HepG2 (cell line): ENCODE results near the gene TMF1. TPM values are rescaled to one million over a fixed set of nuclear protein-coding genes. Genes with fewer than 3 reads are reported as not detected.

Experiments used
- HNRNPK ChIP-seq: fragments of 200-400 bp; formaldehyde crosslinking; IDR thresholded peaks from 2 replicates; pipeline ENCODE4 v1.6.1; 2018; ENCODE audit warnings: low read length, low read depth, moderate library complexity, mild to moderate bottlenecking; ENCODE audit not compliant: poor library complexity, severe bottlenecking
- SUZ12 ChIP-seq: fragments of 150-350 bp; IDR thresholded peaks from 2 replicates; pipeline ENCODE4 v1.6.1; 2014; ENCODE audit warnings: low read depth, low read length
- TAF1 ChIP-seq: sonication (generic); formaldehyde crosslinking; IDR thresholded peaks from 2 replicates; pipeline ENCODE4 v1.4.0; 2020; ENCODE audit warnings: missing genetic modification reagents
- TARDBP ChIP-seq: sonication (generic); formaldehyde crosslinking; IDR thresholded peaks from 2 replicates; pipeline ENCODE4 v1.8.0; 2022; ENCODE audit warnings: mild to moderate bottlenecking, missing genetic modification reagents
- TBP ChIP-seq: sonication (generic); formaldehyde crosslinking; IDR thresholded peaks from 2 replicates; pipeline ENCODE4 v1.5.0; 2020; ENCODE audit warnings: missing genetic modification reagents
- ZNF547 ChIP-seq: sonication (generic); formaldehyde crosslinking; IDR thresholded peaks from 2 replicates; pipeline ENCODE4 v1.5.1; 2020; ENCODE audit warnings: mild to moderate bottlenecking, missing genetic modification reagents
- ZNF687 ChIP-seq: sonication (generic); formaldehyde crosslinking; IDR thresholded peaks from 2 replicates; pipeline ENCODE4 v1.5.1; 2020; ENCODE audit warnings: mild to moderate bottlenecking, missing genetic modification reagents, moderate library complexity
- polyA plus RNA-seq, 8 experiments: library from polyadenylated mRNA; depleted of rRNA in 3 of 8; stranded (reverse) in 7 of 8; unstranded in 1 of 8; fragments of >200 nt; fragmentation: Illumina TruSeq in 4 of 8; extraction: Trizol in 4 of 8; gene quantifications; 2 replicates each; pipeline versions ENCODE4 v1.2.1 to v1.2.3, GENCODE V29; 2011 to 2016; ENCODE audit warnings: low read depth in 4 of 8, missing spikeins in 1 of 8, mixed read lengths in 1 of 8; ENCODE audit not compliant: insufficient read depth in 1 of 8
- total RNA-seq, 5 experiments: library from RNA; depleted of rRNA; stranded (reverse); fragments of >200 nt; fragmentation: Illumina TruSeq; extraction: Trizol; gene quantifications; 2 replicates each; pipeline ENCODE4 v1.2.3, GENCODE V29; 2016; ENCODE audit warnings: low read depth in 1 of 5
- TF ChIP-seq, protein P1 (sequence below), 2 experiments: fragments of 450-650 bp in 1 of 2; sonication (generic) in 1 of 2; formaldehyde crosslinking in 1 of 2; IDR thresholded peaks; 2 replicates each; pipeline versions ENCODE4 v1.6.1 to v1.8.0; 2016 to 2022; ENCODE audit warnings: antibody characterized with exemption in 1 of 2, mild to moderate bottlenecking in 1 of 2, missing genetic modification reagents in 1 of 2
- TF ChIP-seq, protein P2 (sequence below): sonication (generic); formaldehyde crosslinking; conservative IDR thresholded peaks from 2 replicates; pipeline ENCODE4 v1.4.0; 2020; ENCODE audit warnings: missing genetic modification reagents
- TF ChIP-seq, protein P3 (sequence below): sonication (generic); formaldehyde crosslinking; conservative IDR thresholded peaks from 2 replicates; pipeline ENCODE4 v1.8.1; 2023; ENCODE audit warnings: missing genetic modification reagents

The TMF1 gene
- total and polyA plus RNA-seq, 2 of the 13 experiments (the other 11 are each of a cell fraction or from before 2014, with no cell fraction given), result 12.1 to 38.4 TPM

- TF ChIP-seq, protein P1, sequence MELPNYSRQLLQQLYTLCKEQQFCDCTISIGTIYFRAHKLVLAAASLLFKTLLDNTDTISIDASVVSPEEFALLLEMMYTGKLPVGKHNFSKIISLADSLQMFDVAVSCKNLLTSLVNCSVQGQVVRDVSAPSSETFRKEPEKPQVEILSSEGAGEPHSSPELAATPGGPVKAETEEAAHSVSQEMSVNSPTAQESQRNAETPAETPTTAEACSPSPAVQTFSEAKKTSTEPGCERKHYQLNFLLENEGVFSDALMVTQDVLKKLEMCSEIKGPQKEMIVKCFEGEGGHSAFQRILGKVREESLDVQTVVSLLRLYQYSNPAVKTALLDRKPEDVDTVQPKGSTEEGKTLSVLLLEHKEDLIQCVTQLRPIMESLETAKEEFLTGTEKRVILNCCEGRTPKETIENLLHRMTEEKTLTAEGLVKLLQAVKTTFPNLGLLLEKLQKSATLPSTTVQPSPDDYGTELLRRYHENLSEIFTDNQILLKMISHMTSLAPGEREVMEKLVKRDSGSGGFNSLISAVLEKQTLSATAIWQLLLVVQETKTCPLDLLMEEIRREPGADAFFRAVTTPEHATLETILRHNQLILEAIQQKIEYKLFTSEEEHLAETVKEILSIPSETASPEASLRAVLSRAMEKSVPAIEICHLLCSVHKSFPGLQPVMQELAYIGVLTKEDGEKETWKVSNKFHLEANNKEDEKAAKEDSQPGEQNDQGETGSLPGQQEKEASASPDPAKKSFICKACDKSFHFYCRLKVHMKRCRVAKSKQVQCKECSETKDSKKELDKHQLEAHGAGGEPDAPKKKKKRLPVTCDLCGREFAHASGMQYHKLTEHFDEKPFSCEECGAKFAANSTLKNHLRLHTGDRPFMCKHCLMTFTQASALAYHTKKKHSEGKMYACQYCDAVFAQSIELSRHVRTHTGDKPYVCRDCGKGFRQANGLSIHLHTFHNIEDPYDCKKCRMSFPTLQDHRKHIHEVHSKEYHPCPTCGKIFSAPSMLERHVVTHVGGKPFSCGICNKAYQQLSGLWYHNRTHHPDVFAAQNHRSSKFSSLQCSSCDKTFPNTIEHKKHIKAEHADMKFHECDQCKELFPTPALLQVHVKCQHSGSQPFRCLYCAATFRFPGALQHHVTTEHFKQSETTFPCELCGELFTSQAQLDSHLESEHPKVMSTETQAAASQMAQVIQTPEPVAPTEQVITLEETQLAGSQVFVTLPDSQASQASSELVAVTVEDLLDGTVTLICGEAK (IDR thresholded peaks at IDR 0.05), result no peak
- TF ChIP-seq, protein P1 (CRISPR knock-in tag; IDR thresholded peaks at IDR 0.05), result no peak
- TF ChIP-seq TAF1 (CRISPR knock-in tag) (peak; percentile 89), TBP (CRISPR knock-in tag) (no peak), ZNF687 (CRISPR knock-in tag) (peak; percentile 56), ZNF547 (CRISPR knock-in tag) (no peak), TARDBP (CRISPR knock-in tag) (0 out of 2 replicates have a peak, but pooled peaks have one; percentile 37), SUZ12 (peak; percentile 17; the same call in 1 of the 2 replicates), HNRNPK (peak; percentile 60)
- TF ChIP-seq, protein P2, sequence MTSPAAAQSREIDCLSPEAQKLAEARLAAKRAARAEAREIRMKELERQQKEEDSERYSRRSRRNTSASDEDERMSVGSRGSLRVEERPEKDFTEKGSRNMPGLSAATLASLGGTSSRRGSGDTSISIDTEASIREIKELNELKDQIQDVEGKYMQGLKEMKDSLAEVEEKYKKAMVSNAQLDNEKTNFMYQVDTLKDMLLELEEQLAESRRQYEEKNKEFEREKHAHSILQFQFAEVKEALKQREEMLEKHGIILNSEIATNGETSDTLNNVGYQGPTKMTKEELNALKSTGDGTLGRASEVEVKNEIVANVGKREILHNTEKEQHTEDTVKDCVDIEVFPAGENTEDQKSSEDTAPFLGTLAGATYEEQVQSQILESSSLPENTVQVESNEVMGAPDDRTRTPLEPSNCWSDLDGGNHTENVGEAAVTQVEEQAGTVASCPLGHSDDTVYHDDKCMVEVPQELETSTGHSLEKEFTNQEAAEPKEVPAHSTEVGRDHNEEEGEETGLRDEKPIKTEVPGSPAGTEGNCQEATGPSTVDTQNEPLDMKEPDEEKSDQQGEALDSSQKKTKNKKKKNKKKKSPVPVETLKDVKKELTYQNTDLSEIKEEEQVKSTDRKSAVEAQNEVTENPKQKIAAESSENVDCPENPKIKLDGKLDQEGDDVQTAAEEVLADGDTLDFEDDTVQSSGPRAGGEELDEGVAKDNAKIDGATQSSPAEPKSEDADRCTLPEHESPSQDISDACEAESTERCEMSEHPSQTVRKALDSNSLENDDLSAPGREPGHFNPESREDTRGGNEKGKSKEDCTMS (CRISPR knock-in tag), result no peak
- TF ChIP-seq, protein P3, sequence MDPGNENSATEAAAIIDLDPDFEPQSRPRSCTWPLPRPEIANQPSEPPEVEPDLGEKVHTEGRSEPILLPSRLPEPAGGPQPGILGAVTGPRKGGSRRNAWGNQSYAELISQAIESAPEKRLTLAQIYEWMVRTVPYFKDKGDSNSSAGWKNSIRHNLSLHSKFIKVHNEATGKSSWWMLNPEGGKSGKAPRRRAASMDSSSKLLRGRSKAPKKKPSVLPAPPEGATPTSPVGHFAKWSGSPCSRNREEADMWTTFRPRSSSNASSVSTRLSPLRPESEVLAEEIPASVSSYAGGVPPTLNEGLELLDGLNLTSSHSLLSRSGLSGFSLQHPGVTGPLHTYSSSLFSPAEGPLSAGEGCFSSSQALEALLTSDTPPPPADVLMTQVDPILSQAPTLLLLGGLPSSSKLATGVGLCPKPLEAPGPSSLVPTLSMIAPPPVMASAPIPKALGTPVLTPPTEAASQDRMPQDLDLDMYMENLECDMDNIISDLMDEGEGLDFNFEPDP (CRISPR knock-in tag), result no peak
These were observed 28.2 kb upstream of the TMF1 start, which contains the start of gene UBA3 (continued) for GRCh38 chr3:69080233-69080920.
